ENCODE results near the gene STXBP4. TPM values are rescaled to one million over a fixed set of nuclear protein-coding genes. Genes with fewer than 3 reads are reported as not detected.

STXBP4 gene
- total and polyA plus RNA-seq, 5 experiments from 2014 or later, result 3.1 to 6.4 (median 4.1) TPM

GRCh38 chr17:55202896-55203295 is 234.3 kb downstream of the STXBP4 start:
- Mint-ChIP-seq H3K9me3 (peaks cover 0 to 16% (median 1%) of the 10 kb centered on the region in 9 donors), H3K36me3 (peaks cover 0 to 13% (median 9%) of the 10 kb centered on the region in 3 donors), H3K27me3 (peaks cover 0 to 40% (median 8%) of the 10 kb centered on the region in 5 donors), H3K4me3 (no peak overlapping the region), H3K27ac (no peak overlapping the region), H3K4me1 (no peaks in the 10 kb centered on the region)
- DNase-seq (no peak), ATAC-seq (no peak)
- POLR2A ChIA-PET, result no interaction called here

GRCh38 chr17:55208078-55208812 is 239.7 kb downstream of the STXBP4 start:
- POLR2A ChIA-PET, result no interaction called here
- ATAC-seq, result no peak
- Mint-ChIP-seq H3K4me3 (no peak overlapping the region), H3K36me3 (peaks cover 0 to 13% (median 9%) of the 10 kb centered on the region in 3 donors), H3K9me3 (peaks cover 0 to 16% (median 1%) of the 10 kb centered on the region in 9 donors), H3K27me3 (peaks cover 0 to 17% (median under 1%) of the 10 kb centered on the region in 5 donors), H3K4me1 (peaks cover 0 to 2% (median 0%) of the 10 kb centered on the region in 4 donors), H3K27ac (no peak overlapping the region)
- DNase-seq, result no peak

GRCh38 chr17:55210292-55210691 is 241.7 kb downstream of the STXBP4 start:
- Mint-ChIP-seq H3K4me1 (peaks cover 0 to 2% (median 0%) of the 10 kb centered on the region in 4 donors), H3K4me3 (no peak overlapping the region), H3K27me3 (peaks cover 0 to 4% (median 0%) of the 10 kb centered on the region in 5 donors), H3K9me3 (no peaks in the 10 kb centered on the region), H3K36me3 (no peaks in the 10 kb centered on the region), H3K27ac (no peak overlapping the region)
- POLR2A ChIA-PET, result no interaction called here
- DNase-seq, result no peak
- ATAC-seq, result no peak

GRCh38 chr17:55212880-55213279 is 244.3 kb downstream of the STXBP4 start:
- ATAC-seq, result no peak
- Mint-ChIP-seq H3K27me3 (peaks cover 0 to 6% (median 2%) of the 10 kb centered on the region in 5 donors), H3K9me3 (no peaks in the 10 kb centered on the region), H3K36me3 (peaks cover 0 to 2% (median 0%) of the 10 kb centered on the region in 3 donors), H3K4me1 (peaks cover 0 to 2% (median 0%) of the 10 kb centered on the region in 4 donors), H3K4me3 (no peak overlapping the region), H3K27ac (no peak overlapping the region)
- DNase-seq, result no peak
- POLR2A ChIA-PET, result no interaction called here

- Mint-ChIP-seq H3K27ac (no peak overlapping the region), H3K9me3 (peaks cover 0 to 3% (median 0%) of the 10 kb centered on the region in 9 donors), H3K36me3 (peaks cover 0 to 2% (median 0%) of the 10 kb centered on the region in 3 donors), H3K4me3 (no peak overlapping the region), H3K27me3 (peaks cover 3 to 10% (median 6%) of the 10 kb centered on the region in 5 donors), H3K4me1 (no peaks in the 10 kb centered on the region)
- POLR2A ChIA-PET, result no interaction called here
- ATAC-seq, result no peak
- DNase-seq, result no peak
Measured at GRCh38 chr17:55215711-55216110, 247.1 kb downstream of the STXBP4 start.

GRCh38 chr17:55216888-55217287 is 248.3 kb downstream of the STXBP4 start:
- Mint-ChIP-seq H3K27me3 (peaks cover 5 to 10% (median 7%) of the 10 kb centered on the region in 5 donors), H3K4me3 (no peak overlapping the region), H3K9me3 (peaks cover 0 to 3% (median 0%) of the 10 kb centered on the region in 9 donors), H3K36me3 (peaks cover 0 to 2% (median 0%) of the 10 kb centered on the region in 3 donors), H3K27ac (no peak overlapping the region), H3K4me1 (no peaks in the 10 kb centered on the region)
- POLR2A ChIA-PET, result no interaction called here
- ATAC-seq, result no peak
- DNase-seq, result no peak

GRCh38 chr17:55219459-55219858 is 250.9 kb downstream of the STXBP4 start:
- Mint-ChIP-seq H3K36me3 (peaks cover 0 to 2% (median 0%) of the 10 kb centered on the region in 3 donors), H3K4me3 (no peak overlapping the region), H3K9me3 (peaks cover 0 to 3% (median 0%) of the 10 kb centered on the region in 9 donors), H3K4me1 (no peaks in the 10 kb centered on the region), H3K27me3 (peaks cover 9 to 19% (median 11%) of the 10 kb centered on the region in 5 donors), H3K27ac (no peak overlapping the region)
- no peak for ATAC-seq
- POLR2A ChIA-PET, result no interaction called here
- no peak for DNase-seq

- no peak overlapping the region for H3K27ac Mint-ChIP-seq
- H3K4me3 Mint-ChIP-seq, result no peak overlapping the region
- ATAC-seq (no peak), DNase-seq (no peak)
- peaks cover 0 to 2% (median 0%) of the 10 kb centered on the region in 3 donors for H3K36me3 Mint-ChIP-seq
- peaks cover 7 to 22% (median 11%) of the 10 kb centered on the region in 5 donors for H3K27me3 Mint-ChIP-seq
- H3K9me3 Mint-ChIP-seq, result peaks cover 0 to 3% (median 0%) of the 10 kb centered on the region in 9 donors
- POLR2A ChIA-PET, result no interaction called here
- no peaks in the 10 kb centered on the region for H3K4me1 Mint-ChIP-seq
Measured at GRCh38 chr17:55219934-55220333, 251.4 kb downstream of the STXBP4 start.

Other genes with a start within 250 kb of the STXBP4 start
- not detected for gene TOM1L1, start 67.9 kb upstream of the STXBP4 start, total RNA-seq
- gene TOM1L1, start 67.9 kb upstream of the STXBP4 start, polyA plus RNA-seq, result not detected
- 10 to 100 TPM; 65.6 to 67.0 TPM for gene COX11, start 111 bp upstream of the STXBP4 start, total RNA-seq
- gene COX11, start 111 bp upstream of the STXBP4 start, polyA plus RNA-seq, result 10 to 100 TPM; 67.6 to 74.7 (median 68.6) TPM

Measured in naive thymus-derived CD8-positive, alpha-beta T cell (primary cell).